Body of pancreas (tissue), 4 donors: ENCODE measurements around the gene SRRD.

Experiments used
- CTCF ChIP-seq, 7 experiments: fragments of 450-650 bp in 4 of 7; fragments of 200-600 bp in 3 of 7; sonication (generic) in 3 of 7; IDR thresholded peaks; one replicate each; pipeline ENCODE4 v1.5.1; 2016 to 2019; ENCODE audit warnings: antibody characterized with exemption in 7 of 7
- POLR2A ChIP-seq, 3 donors: fragments of 450-650 bp; IDR thresholded peaks; one replicate each; pipeline ENCODE4 v1.6.1; 2016; ENCODE audit warnings: antibody characterized with exemption in 3 of 3, mild to moderate bottlenecking in 2 of 3

GRCh38 chr22:26445577-26446275 is 38.0 kb upstream of the SRRD start:
- no peak for TF ChIP-seq POLR2A (IDR thresholded peaks at IDR 0.05)
- TF ChIP-seq CTCF (IDR thresholded peaks at IDR 0.05), result no peak
